ENCODE measurements around the gene MUC4. TPM values are rescaled to one million over a fixed set of nuclear protein-coding genes. Genes with fewer than 3 reads are reported as not detected.

The MUC4 gene
- total and polyA plus RNA-seq, 2 experiments from 2014 or later = not detected

- Histone ChIP-seq H3K9me3 (ENCODE audit: low read depth) (no peaks in the 10 kb centered on the region), H3K27ac (no peak overlapping the region), H3K36me3 (ENCODE audit: low read depth) (no peaks in the 10 kb centered on the region), H3K79me2 (ENCODE audit: insufficient read depth) (no peaks in the 10 kb centered on the region), H3K27me3 (replicated peaks; ENCODE audit: insufficient read depth) (no peaks in the 10 kb centered on the region), H3K9ac (no peak overlapping the region), H3F3A (ENCODE audit: insufficient read depth) (no peaks in the 10 kb centered on the region), H3K4me3 (no peak overlapping the region), H3K4me1 (ENCODE audit: insufficient read depth) (no peaks in the 10 kb centered on the region), H4K20me1 (ENCODE audit: insufficient read depth) (no peaks in the 10 kb centered on the region), H3K4me2 (ENCODE audit: unreplicated experiment) (no peak overlapping the region), H2AFZ (no peak overlapping the region), H3K9me2 (ENCODE audit: insufficient read depth) (no peaks in the 10 kb centered on the region)
- in situ Hi-C loops (cut with MboI) = loop anchor here (10.0 kb wide), 1 partner anchor 271 kb away; no protein-coding TSS in a partner anchor
- DNase-seq = no peak
- 94 to 96% methylated on average over 5 of the region's 5 CpGs for WGBS, 2 experiments (ENCODE audit: low coverage in 1 of 2, low lambda C conversion rate in 2 of 2, missing lambda C conversion rate in 2 of 2)
- TF ChIP-seq EZH2phosphoT487 (IDR thresholded peaks at IDR 0.05; ENCODE audit: insufficient read depth, low read depth) (no peak), EZH2 (IDR thresholded peaks at IDR 0.05; ENCODE audit: insufficient read depth, poor library complexity, severe bottlenecking) (no peak)
These were observed 108.0 kb downstream of the MUC4 start for GRCh38 chr3:195703776-195704175.

GRCh38 chr3:195701042-195701915 is 110.5 kb downstream of the MUC4 start:
- Histone ChIP-seq H3F3A (ENCODE audit: insufficient read depth) (no peaks in the 10 kb centered on the region; the same call in 1 of the 2 replicates), H3K4me1 (ENCODE audit: insufficient read depth) (peaks cover 11% of the 10 kb centered on the region), H4K20me1 (ENCODE audit: insufficient read depth) (no peaks in the 10 kb centered on the region), H3K4me2 (ENCODE audit: unreplicated experiment) (no peak overlapping the region), H3K9me2 (ENCODE audit: insufficient read depth) (no peaks in the 10 kb centered on the region), H3K9me3 (ENCODE audit: low read depth) (no peaks in the 10 kb centered on the region), H3K9ac (no peak overlapping the region), H3K36me3 (ENCODE audit: low read depth) (no peaks in the 10 kb centered on the region), H3K27ac (no peak overlapping the region), H3K27me3 (replicated peaks; ENCODE audit: insufficient read depth) (no peaks in the 10 kb centered on the region), H3K79me2 (ENCODE audit: insufficient read depth) (no peaks in the 10 kb centered on the region), H3K4me3 (no peak overlapping the region), H2AFZ (no peak overlapping the region)
- DNase-seq = no peak
- WGBS, 2 experiments (ENCODE audit: low coverage in 1 of 2, low lambda C conversion rate in 2 of 2, missing lambda C conversion rate in 2 of 2) = 51 to 56% methylated on average over 9 of the region's 9 CpGs
- in situ Hi-C loops (cut with MboI) = loop anchor here (10.0 kb wide), 1 partner anchor 274 kb away; no protein-coding TSS in a partner anchor
- TF ChIP-seq EZH2phosphoT487 (IDR thresholded peaks at IDR 0.05; ENCODE audit: insufficient read depth, low read depth) (no peak), EZH2 (IDR thresholded peaks at IDR 0.05; ENCODE audit: insufficient read depth, poor library complexity, severe bottlenecking) (no peak)

GRCh38 chr3:195700319-195700718 is 111.4 kb downstream of the MUC4 start:
- no peak for DNase-seq
- H4K20me1 ChIP-seq (ENCODE audit: insufficient read depth) = no peaks in the 10 kb centered on the region
- H3K27ac ChIP-seq = no peak overlapping the region
- no peaks in the 10 kb centered on the region; the same call in 1 of the 2 replicates for H3F3A ChIP-seq (ENCODE audit: insufficient read depth)
- TF ChIP-seq EZH2 (IDR thresholded peaks at IDR 0.05; ENCODE audit: insufficient read depth, poor library complexity, severe bottlenecking) = no peak
- no peak for TF ChIP-seq EZH2phosphoT487 (IDR thresholded peaks at IDR 0.05; ENCODE audit: insufficient read depth, low read depth)
- no peak overlapping the region for H3K4me2 ChIP-seq (ENCODE audit: unreplicated experiment)
- H3K27me3 ChIP-seq (replicated peaks; ENCODE audit: insufficient read depth) = no peaks in the 10 kb centered on the region
- H2AFZ ChIP-seq = no peak overlapping the region
- 59 to 61% methylated on average over 5 of the region's 5 CpGs for WGBS, 2 experiments (ENCODE audit: low coverage in 1 of 2, low lambda C conversion rate in 2 of 2, missing lambda C conversion rate in 2 of 2)
- no peaks in the 10 kb centered on the region for H3K9me3 ChIP-seq (ENCODE audit: low read depth)
- no peaks in the 10 kb centered on the region for H3K79me2 ChIP-seq (ENCODE audit: insufficient read depth)
- peaks cover 11% of the 10 kb centered on the region for H3K4me1 ChIP-seq (ENCODE audit: insufficient read depth)
- in situ Hi-C loops (cut with MboI) = loop anchor here (10.0 kb wide), 1 partner anchor 274 kb away; no protein-coding TSS in a partner anchor
- H3K9ac ChIP-seq = no peak overlapping the region
- H3K36me3 ChIP-seq (ENCODE audit: low read depth) = no peaks in the 10 kb centered on the region
- H3K4me3 ChIP-seq = no peak overlapping the region
- no peaks in the 10 kb centered on the region for H3K9me2 ChIP-seq (ENCODE audit: insufficient read depth)

- Histone ChIP-seq H2AFZ (no peak overlapping the region), H3K79me2 (ENCODE audit: insufficient read depth) (no peaks in the 10 kb centered on the region), H3K4me3 (no peak overlapping the region), H3K9ac (no peak overlapping the region), H3K27ac (no peak overlapping the region), H3K27me3 (replicated peaks; ENCODE audit: insufficient read depth) (no peaks in the 10 kb centered on the region), H3F3A (ENCODE audit: insufficient read depth) (no peaks in the 10 kb centered on the region; the same call in 1 of the 2 replicates), H3K4me2 (ENCODE audit: unreplicated experiment) (no peak overlapping the region), H3K36me3 (ENCODE audit: low read depth) (no peaks in the 10 kb centered on the region), H3K9me2 (ENCODE audit: insufficient read depth) (no peaks in the 10 kb centered on the region), H3K4me1 (ENCODE audit: insufficient read depth) (peaks cover 11% of the 10 kb centered on the region), H3K9me3 (ENCODE audit: low read depth) (no peaks in the 10 kb centered on the region), H4K20me1 (ENCODE audit: insufficient read depth) (no peaks in the 10 kb centered on the region)
- no peak for TF ChIP-seq EZH2 (IDR thresholded peaks at IDR 0.05; ENCODE audit: insufficient read depth, poor library complexity, severe bottlenecking)
- TF ChIP-seq EZH2phosphoT487 (IDR thresholded peaks at IDR 0.05; ENCODE audit: insufficient read depth, low read depth) = no peak
- 56 to 59% methylated on average over 6 of the region's 6 CpGs for WGBS, 2 experiments (ENCODE audit: low coverage in 1 of 2, low lambda C conversion rate in 2 of 2, missing lambda C conversion rate in 2 of 2)
- in situ Hi-C loops (cut with MboI) = loop anchor here (10.0 kb wide), 1 partner anchor 275 kb away; no protein-coding TSS in a partner anchor
- no peak for DNase-seq
These were observed 111.9 kb downstream of the MUC4 start for GRCh38 chr3:195699860-195700259.
